T-helper 1 cell treated with Interleukin-12 subunit alpha and Interleukin-12 subunit beta and Interleukin-4 antibody, amounts not matched to agents 30 μg/mL and 1 μg/mL, for 36 hours (primary cell): ENCODE data around the gene AGBL4.

Experiments
- H3K27ac Mint-ChIP-seq: one replicate; pipeline ENCODE4 v1.8.0; 2021; ENCODE audit warnings: mild to moderate bottlenecking, mixed read lengths
- H3K27me3 Mint-ChIP-seq: one replicate; pipeline ENCODE4 v1.8.0; 2021; ENCODE audit warnings: low read depth, mixed read lengths
- H3K36me3 Mint-ChIP-seq: one replicate; pipeline ENCODE4 v1.8.0; 2021; ENCODE audit warnings: low read depth, mixed read lengths
- H3K4me1 Mint-ChIP-seq: one replicate; pipeline ENCODE4 v1.8.0; 2021; ENCODE audit warnings: low read depth, mixed read lengths
- H3K4me3 Mint-ChIP-seq: one replicate; pipeline ENCODE4 v1.8.0; 2021; ENCODE audit warnings: mild to moderate bottlenecking, moderate library complexity, mixed read lengths
- H3K9me3 Mint-ChIP-seq: one replicate; pipeline ENCODE4 v1.8.0; 2021; ENCODE audit warnings: mixed read lengths

Gene AGBL4

DNA sequence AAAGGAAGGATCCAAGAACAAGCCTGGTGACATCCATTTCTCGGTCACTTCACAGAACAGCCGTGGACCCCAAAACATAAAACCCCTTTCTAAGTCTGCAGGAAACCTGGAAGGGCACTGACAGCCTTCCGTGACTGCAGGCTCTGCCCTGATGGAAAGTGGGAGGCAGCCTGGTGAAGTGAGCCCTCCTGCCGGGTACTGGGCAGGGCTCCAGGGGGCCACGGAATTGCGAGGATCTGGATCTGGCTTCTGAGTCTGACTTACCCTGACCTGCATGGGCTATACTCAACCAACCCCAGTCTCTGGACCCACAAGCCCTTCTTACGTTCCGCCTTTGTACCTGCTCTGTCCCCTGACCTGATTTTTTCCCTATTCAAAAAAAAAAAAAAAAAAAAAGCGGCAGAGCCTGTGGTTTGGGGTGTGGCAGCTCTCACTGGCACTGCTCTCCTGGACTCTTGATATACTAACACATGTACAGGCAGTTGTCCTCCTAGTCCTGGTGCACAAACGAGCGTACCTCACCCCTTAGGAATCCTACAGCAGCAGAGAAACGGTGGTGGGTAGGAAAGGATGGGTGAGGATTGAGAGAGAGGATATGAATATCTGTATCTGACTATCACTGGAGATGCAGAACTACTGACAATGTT lies 1330.0 kb downstream of the AGBL4 start:
- H3K4me3 Mint-ChIP-seq: no peak overlapping the region
- H3K4me1 Mint-ChIP-seq: no peaks in the 10 kb centered on the region
- no peaks in the 10 kb centered on the region for H3K27me3 Mint-ChIP-seq
- H3K36me3 Mint-ChIP-seq: no peaks in the 10 kb centered on the region
- no peak overlapping the region for H3K27ac Mint-ChIP-seq
- no peaks in the 10 kb centered on the region for H3K9me3 Mint-ChIP-seq

DNA sequence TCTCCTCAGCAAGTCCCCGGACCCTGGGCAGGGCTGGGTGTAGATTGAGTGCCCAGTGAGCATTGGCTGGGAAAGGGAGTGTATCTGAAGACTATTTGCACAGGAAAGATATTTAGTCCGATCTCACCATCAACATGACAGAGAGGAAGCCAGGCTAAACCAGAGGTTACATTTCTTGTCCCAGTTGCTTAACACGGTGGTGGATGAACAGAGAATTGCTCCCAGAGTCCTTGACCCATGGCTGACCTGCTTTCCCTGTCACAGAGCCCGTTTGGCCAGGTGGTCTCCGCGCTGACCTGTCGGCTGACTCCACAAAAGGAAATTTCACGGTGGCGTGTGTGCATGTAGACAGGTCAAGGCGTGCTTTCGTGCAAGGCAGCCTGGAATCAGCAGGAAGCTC lies 1330.6 kb downstream of the AGBL4 start:
- no peaks in the 10 kb centered on the region for H3K36me3 Mint-ChIP-seq
- no peaks in the 10 kb centered on the region for H3K27me3 Mint-ChIP-seq
- H3K4me3 Mint-ChIP-seq: no peak overlapping the region
- H3K27ac Mint-ChIP-seq: no peak overlapping the region
- no peaks in the 10 kb centered on the region for H3K4me1 Mint-ChIP-seq
- H3K9me3 Mint-ChIP-seq: no peaks in the 10 kb centered on the region

DNA sequence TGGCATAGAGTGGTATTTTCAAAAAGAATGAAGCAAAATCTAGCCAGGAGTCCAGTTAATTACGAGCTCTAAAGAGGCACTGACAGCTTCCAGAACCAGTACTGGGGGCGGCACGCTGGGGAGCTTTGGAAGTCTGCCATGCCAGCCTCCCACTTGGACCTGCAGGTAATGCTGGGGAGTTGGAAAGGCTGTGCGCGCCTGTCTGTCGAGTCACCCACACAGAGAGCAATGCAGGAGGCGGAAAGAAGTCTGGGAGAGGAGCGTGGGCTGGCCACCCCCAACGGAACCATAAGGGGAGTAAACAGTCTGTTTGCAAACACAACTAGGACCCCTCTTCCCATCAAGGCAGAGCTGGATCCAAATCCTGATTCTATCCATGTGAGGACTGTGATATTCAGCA lies 1331.5 kb downstream of the AGBL4 start:
- no peak overlapping the region for H3K27ac Mint-ChIP-seq
- H3K9me3 Mint-ChIP-seq: no peaks in the 10 kb centered on the region
- H3K36me3 Mint-ChIP-seq: no peaks in the 10 kb centered on the region
- no peaks in the 10 kb centered on the region for H3K4me1 Mint-ChIP-seq
- no peaks in the 10 kb centered on the region for H3K27me3 Mint-ChIP-seq
- no peak overlapping the region for H3K4me3 Mint-ChIP-seq

DNA sequence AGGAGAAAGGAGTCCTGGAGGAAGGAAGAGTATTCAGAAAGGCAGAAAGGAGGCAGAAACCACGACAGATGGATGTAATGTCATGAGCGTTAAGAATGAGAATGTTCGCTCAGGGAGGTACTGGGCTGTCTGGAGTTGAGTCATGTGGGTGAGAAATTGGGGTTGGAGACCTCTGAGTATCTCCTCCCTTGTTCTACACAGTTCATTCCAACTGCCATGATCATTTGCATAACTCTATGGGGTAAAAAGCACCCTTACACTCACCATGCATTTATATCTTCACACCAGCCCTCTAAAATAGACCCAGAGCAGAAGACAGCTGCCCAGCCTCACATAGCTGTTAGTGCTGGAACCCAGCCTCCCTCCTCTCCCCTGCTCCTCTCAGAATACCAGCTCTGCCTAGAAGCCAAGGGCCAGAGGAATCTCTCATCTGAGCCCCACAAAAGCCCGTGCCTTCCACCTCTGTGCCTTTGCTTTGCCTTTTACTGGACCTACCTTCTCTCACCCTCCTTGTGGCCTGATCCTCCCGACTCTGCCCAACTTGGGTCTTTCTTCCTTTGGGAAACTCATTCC lies 1332.2 kb downstream of the AGBL4 start:
- Mint-ChIP-seq H3K9me3 (no peaks in the 10 kb centered on the region), H3K4me3 (no peak overlapping the region), H3K27me3 (no peaks in the 10 kb centered on the region), H3K36me3 (no peaks in the 10 kb centered on the region), H3K4me1 (no peaks in the 10 kb centered on the region), H3K27ac (no peak overlapping the region)

DNA sequence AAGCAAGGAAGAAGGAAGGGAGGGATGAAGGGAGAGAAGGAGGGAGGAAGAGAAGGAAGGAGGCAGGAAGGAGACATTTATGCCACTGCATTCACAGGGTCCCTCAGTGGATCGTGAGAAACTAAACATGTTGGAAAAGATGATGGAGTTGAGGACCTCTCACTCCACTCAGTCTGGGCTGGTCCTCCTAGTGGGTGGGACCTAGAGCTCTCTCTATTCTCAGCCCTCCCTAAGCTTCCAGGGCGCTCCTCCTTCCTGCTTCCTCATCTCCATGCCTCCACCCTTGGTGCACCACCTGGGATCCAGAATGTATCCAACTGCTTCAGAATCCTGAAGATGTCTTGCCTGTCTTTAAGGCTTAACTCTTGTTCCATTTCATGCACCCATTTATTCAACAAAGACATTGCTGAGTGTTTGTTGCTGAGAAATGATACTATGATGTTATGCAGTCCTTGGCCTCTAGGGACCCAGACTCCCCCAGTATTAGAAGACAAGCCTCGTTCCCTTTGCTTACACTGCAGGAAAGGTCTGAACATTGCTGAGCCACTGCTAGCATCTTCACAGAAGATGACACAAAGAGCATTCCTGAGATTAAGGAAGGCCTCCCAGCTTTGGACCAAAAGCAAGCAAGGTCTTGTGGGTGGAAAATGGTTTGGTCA lies 1335.5 kb downstream of the AGBL4 start:
- Mint-ChIP-seq H3K9me3 (no peaks in the 10 kb centered on the region), H3K4me1 (no peaks in the 10 kb centered on the region), H3K4me3 (no peak overlapping the region), H3K27ac (no peak overlapping the region), H3K27me3 (no peaks in the 10 kb centered on the region), H3K36me3 (no peaks in the 10 kb centered on the region)

DNA sequence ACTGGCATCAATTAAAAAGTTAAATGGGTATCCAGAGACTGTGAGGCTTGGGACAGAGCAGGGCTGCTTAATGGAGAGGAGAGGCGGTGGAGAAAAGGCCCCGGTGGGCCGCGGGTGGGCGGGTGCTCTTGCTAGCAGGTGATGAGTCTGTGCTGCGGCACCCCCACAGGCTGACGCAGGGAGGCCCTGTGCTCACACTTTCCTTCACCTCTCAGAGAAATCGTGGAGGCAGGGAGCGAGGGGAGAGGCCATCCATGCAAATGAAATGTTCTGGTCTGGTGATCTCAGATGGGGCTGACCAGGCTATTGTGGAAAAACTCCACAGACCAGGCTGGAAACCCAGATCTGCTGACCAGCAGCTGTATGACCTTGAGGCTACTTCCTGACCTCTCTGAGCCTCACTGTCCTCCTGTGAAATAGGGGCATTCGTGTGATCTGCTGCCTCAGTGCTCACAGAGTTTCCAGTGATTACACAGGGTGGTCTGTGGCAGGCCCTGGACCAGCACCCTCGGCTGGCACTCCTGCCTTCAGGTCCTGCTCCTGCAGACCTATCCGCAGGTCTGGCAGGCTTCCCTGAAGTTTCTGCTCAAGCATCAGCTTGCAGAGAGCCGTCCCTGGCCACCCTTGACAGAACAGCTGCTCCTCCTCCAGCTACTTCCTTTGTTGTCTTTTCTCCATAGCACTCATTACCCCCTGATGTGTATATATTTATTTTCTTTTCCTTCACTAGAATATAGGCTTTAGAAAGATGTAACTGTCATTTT lies 1336.3 kb downstream of the AGBL4 start:
- H3K9me3 Mint-ChIP-seq: no peaks in the 10 kb centered on the region

DNA sequence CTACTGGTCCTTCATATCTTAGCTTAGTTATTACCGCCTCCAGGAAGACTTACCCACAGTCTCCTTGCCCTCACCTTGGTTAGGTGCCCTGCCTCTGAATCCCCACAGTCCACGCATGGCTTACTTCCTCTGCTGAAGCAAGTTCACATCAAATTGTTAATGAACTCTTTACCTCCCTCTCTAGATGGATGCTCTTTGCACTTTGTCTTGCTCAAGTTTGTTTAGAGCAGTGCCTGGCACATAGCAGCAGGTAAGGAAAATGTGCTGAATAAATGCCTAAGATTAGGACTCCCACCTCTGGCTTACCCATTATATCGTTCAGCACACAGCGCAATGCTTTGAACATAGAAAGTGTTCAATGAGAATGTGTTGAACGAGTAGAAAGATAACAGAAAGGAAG lies 1337.6 kb downstream of the AGBL4 start:
- Mint-ChIP-seq H3K36me3 (no peaks in the 10 kb centered on the region), H3K27me3 (no peaks in the 10 kb centered on the region), H3K9me3 (no peaks in the 10 kb centered on the region), H3K4me1 (no peaks in the 10 kb centered on the region), H3K27ac (no peak overlapping the region), H3K4me3 (no peak overlapping the region)

More for the DNA sequence above, 1336.3 kb downstream of the AGBL4 start:
- Mint-ChIP-seq H3K4me1 (no peaks in the 10 kb centered on the region), H3K27ac (no peak overlapping the region), H3K27me3 (no peaks in the 10 kb centered on the region), H3K36me3 (no peaks in the 10 kb centered on the region), H3K4me3 (no peak overlapping the region)

DNA sequence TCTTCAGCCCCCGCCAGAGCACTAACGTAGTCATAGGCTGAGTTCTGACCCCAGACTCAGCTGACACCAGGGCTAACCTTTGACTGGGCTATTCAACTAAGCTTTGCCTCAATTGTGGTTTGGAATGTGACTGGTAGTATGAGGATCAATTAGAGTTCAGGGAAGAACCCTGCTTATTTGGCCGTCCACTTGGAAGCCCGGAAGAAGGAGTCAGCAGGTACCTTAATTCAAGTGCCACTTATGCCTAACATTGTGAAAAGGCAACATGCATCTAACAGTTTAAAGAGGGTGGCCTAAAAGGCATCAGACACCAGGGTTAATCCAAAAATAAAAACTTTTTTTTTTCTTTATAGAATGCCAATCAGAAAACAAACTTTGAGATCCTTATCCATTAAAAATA lies 1339.4 kb downstream of the AGBL4 start:
- Mint-ChIP-seq H3K9me3 (no peaks in the 10 kb centered on the region), H3K36me3 (no peaks in the 10 kb centered on the region), H3K27ac (no peak overlapping the region), H3K27me3 (no peaks in the 10 kb centered on the region), H3K4me1 (no peaks in the 10 kb centered on the region), H3K4me3 (no peak overlapping the region)

DNA sequence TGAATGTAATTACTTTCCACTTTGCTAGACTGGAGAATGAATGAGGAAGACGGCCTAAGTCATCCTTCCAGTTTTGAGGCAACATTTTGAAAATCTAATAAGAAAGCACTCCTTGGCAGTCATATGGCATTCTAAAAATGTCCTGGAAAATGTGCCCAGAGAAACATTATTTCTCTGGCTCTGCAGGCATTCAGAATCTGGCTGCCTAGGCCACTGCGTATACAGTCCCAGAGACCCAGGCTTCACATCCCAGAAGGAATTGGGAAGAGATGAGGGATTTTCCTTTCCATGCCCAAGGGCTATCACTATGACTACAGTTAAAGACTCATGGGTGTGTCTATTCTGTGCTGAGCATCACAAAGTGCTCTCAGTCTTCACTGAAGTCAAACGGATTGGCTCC lies 1339.9 kb downstream of the AGBL4 start:
- Mint-ChIP-seq H3K9me3 (no peaks in the 10 kb centered on the region), H3K4me1 (no peaks in the 10 kb centered on the region), H3K27ac (no peak overlapping the region), H3K36me3 (no peaks in the 10 kb centered on the region), H3K4me3 (no peak overlapping the region), H3K27me3 (no peaks in the 10 kb centered on the region)

DNA sequence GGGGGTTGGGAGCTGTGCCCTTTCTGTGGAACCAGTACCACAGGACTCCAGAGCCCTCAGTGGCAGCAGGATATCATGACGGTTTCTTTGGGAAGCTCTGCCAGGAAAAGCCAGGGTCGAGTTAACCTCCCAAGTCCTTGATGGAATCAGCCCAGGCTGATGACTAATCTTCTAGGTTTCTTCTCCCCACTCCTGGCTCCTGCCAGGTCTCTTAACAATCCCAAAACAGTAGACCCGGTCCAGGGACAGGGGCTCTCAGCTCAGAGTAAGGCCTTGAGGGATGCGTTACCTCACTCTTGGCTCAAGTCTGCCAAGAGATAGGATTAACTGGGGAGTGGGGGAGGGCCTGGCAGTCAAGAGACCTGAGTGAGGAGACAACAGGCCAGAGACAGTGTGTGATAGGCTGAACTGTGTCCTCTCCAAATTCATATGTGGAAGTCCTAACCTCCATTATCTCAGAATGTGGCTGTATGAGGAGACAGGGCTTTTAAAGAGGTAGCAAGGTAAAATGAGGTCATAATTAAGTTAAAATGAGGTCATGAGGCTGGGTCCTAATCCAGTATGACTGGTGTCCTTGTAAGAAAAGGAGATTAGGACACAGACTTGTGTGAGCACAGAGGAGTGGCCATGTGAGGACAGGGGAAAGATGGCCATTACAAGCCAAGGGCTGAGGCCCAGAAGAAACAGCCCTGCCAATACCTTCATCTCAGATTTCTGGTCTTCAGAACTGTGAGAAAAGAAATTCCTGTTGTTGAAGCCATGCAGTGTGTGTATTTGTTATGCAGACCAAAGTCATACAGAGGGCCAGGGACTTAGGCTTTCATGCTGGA lies 1342.1 kb downstream of the AGBL4 start:
- H3K4me3 Mint-ChIP-seq: no peak overlapping the region

DNA sequence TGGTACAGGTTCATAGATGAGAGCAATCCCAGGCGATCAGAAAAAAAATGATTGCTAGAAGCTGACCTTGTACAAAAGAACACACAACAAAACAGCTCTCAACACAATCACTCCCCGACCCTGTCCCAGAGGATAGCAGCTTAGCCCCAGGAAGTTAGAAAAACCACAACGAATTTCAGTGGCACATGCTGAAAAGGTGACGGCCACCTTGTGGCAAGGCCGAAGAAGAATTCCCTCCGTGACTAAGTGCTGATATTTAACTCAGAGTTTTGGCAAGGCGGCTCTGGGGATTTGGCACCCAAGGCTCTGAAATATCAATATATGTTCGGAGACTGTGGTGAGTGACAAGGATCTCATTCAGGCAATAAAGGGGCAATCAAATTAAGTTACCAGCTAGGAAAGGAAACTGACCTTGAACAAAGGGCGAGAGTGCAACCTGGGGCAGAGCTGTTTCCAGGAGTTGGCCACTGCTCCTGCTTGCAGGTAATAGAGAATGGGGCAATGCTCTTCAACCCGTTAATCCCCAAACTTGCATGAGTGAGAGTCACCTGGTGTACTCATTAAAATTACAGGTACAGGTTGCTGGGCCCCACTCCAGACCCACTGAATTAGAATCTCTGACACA lies 1343.2 kb downstream of the AGBL4 start:
- no peak overlapping the region for H3K27ac Mint-ChIP-seq

More for the DNA sequence above, 1342.1 kb downstream of the AGBL4 start:
- no peaks in the 10 kb centered on the region for H3K27me3 Mint-ChIP-seq
- H3K4me1 Mint-ChIP-seq: no peaks in the 10 kb centered on the region
- H3K27ac Mint-ChIP-seq: no peak overlapping the region
- no peaks in the 10 kb centered on the region for H3K36me3 Mint-ChIP-seq
- H3K9me3 Mint-ChIP-seq: no peaks in the 10 kb centered on the region

DNA sequence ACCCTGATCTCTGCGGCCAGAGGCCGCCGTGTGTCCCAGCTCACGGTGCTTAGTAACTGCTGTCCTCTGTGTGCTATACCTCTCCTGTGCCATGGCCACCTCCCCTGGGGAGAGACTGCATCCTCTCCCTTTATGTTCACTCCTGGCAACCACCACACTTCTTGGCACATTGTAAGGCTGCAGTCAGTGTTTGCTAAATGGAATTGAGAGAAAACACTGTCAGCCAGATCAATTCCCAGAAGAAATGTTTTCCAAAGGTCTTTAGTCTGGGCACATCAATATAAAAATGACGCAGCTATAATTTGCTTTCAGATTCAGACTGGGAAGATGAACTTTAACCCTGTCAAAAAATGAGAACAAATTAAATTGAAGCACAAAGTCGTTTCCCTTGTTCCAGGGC lies 1343.9 kb downstream of the AGBL4 start:
- H3K36me3 Mint-ChIP-seq: no peaks in the 10 kb centered on the region
- H3K27ac Mint-ChIP-seq: no peak overlapping the region
- H3K4me3 Mint-ChIP-seq: no peak overlapping the region
- no peaks in the 10 kb centered on the region for H3K27me3 Mint-ChIP-seq
- no peaks in the 10 kb centered on the region for H3K9me3 Mint-ChIP-seq
- H3K4me1 Mint-ChIP-seq: no peaks in the 10 kb centered on the region

More for the DNA sequence above, 1343.2 kb downstream of the AGBL4 start:
- no peaks in the 10 kb centered on the region for H3K27me3 Mint-ChIP-seq
- H3K4me3 Mint-ChIP-seq: no peak overlapping the region
- H3K4me1 Mint-ChIP-seq: no peaks in the 10 kb centered on the region
- no peaks in the 10 kb centered on the region for H3K9me3 Mint-ChIP-seq
- H3K36me3 Mint-ChIP-seq: no peaks in the 10 kb centered on the region

DNA sequence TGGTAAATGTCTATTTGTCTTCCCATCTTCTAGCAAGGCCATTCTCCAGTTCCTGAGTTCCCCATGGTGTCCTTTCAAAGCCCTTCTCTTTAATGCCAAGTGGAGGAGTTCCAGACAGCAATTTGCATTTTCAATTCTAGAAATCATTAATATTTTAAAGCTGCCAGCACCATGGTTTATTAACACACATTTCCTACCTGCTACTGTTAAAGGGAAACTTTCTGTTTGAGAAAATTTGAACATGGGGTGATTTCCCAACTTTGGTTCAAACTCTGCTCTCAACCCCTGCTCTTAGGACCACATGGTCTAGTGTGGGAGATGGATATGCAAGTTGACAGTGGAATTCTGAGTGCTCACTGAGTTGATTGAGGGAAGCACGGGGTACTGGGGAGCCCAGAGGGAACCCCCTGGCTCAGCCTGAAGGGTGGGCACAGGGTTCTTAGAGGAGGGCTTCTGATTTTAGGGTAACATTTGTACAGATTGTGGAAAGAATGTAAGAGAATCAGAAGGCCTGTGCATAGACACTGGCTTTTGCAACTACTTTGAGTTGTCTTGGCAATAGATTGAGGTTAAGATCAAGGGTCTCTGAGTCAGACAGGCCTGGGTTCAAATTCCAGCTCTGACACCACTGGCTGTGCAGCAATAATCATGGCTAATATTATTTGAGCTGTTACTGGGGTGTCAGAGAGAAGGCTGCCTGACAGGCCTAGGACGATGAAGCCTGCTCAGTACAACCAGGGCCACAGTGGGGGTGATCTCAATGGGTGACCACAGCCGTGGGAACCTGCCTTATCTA lies 1344.8 kb downstream of the AGBL4 start:
- Mint-ChIP-seq H3K9me3 (no peaks in the 10 kb centered on the region), H3K4me3 (no peak overlapping the region), H3K27ac (no peak overlapping the region), H3K27me3 (peaks cover 2% of the 10 kb centered on the region), H3K4me1 (no peaks in the 10 kb centered on the region), H3K36me3 (no peaks in the 10 kb centered on the region)
